OCI-LY3 (cell line): ENCODE results near the gene SACM1L.

ENCODE experiments used
- CTCF ChIP-seq: fragments of 200-600, 300-600 bp; sonication (generic); IDR thresholded peaks from 2 replicates; pipeline ENCODE4 v1.5.1; 2014; ENCODE audit warnings: antibody characterized with exemption, low read length, low read depth
- EZH2phosphoT487 ChIP-seq: fragments of 200-600 bp; shearing (Covaris generic); IDR thresholded peaks from 2 replicates; pipeline ENCODE4 v1.6.1; 2018; ENCODE audit warnings: antibody characterized with exemption, mixed run types, low read depth

- TF ChIP-seq CTCF (no peak), EZH2phosphoT487 (no peak)
Observed at GRCh38 chr3:45781841-45782240, 92.6 kb downstream of the SACM1L start.
